Calu3 (cell line): ENCODE results near the gene RNU6-8. TPM values are rescaled to one million over a fixed set of nuclear protein-coding genes. Genes with fewer than 3 reads are reported as not detected.

ENCODE experiments used
- BruUV-seq: library from RNA; stranded (reverse); fragments of 400-500 nt; replicated peaks from 2 replicates; lab custom pipeline; 2021; lab: Mats Ljungman, UMichigan
- CTCF ChIA-PET: fragments of 300-600 bp; sonication (Branson Sonifier 250); formaldehyde crosslinking; loops from one replicate; lab custom pipeline; 2022; ENCODE audit warnings: antibody characterized with exemption; lab: Charles Lee
- DNase-seq: peaks from one replicate; pipeline ENCODE4 v3.0.0; 2022
- H3K27ac Mint-ChIP-seq: one replicate; pipeline ENCODE4 v1.8.0; 2022; ENCODE audit warnings: mixed read lengths; ENCODE audit not compliant: unreplicated experiment
- H3K27me3 Mint-ChIP-seq: one replicate; pipeline ENCODE4 v1.8.0; 2022; ENCODE audit warnings: mixed read lengths; ENCODE audit not compliant: unreplicated experiment
- H3K36me3 Mint-ChIP-seq: one replicate; pipeline ENCODE4 v1.8.0; 2022; ENCODE audit warnings: mild to moderate bottlenecking, moderate library complexity, mixed read lengths; ENCODE audit not compliant: insufficient read depth, unreplicated experiment
- H3K4me1 Mint-ChIP-seq: one replicate; pipeline ENCODE4 v1.8.0; 2022; ENCODE audit warnings: mild to moderate bottlenecking, low read depth, mixed read lengths; ENCODE audit not compliant: unreplicated experiment
- H3K4me3 Mint-ChIP-seq: one replicate; pipeline ENCODE4 v1.8.0; 2022; ENCODE audit warnings: mild to moderate bottlenecking, low read depth, moderate library complexity, mixed read lengths; ENCODE audit not compliant: unreplicated experiment
- H3K9me3 Mint-ChIP-seq: one replicate; pipeline ENCODE4 v1.8.0; 2022; ENCODE audit warnings: low read depth, mixed read lengths; ENCODE audit not compliant: unreplicated experiment
- CTCF ChIP-seq: fragments of 200-600 bp; IDR thresholded peaks from one replicate; pipeline ENCODE4 v1.8.0; 2022; ENCODE audit warnings: antibody characterized with exemption; ENCODE audit not compliant: unreplicated experiment
- intact Hi-C: fragments of 100-400 bp; cut with micrococcal nuclease; formaldehyde crosslinking; loops from one replicate; pipeline ENCODE4 v1.10.0; 2022; ENCODE audit not compliant: unreplicated experiment
- total RNA-seq: library from RNA; stranded (reverse); gene quantifications from 2 replicates; pipeline ENCODE4 v1.2.3, GENCODE V29; 2022

Gene RNU6-8
- total RNA-seq, 1 experiment from 2014 or later, result not detected

GRCh38 chr14:32190673-32191072 is 12.4 kb downstream of the RNU6-8 start:
- Mint-ChIP-seq H3K27ac (no peak overlapping the region), H3K27me3 (no peaks in the 10 kb centered on the region), H3K4me3 (no peak overlapping the region), H3K36me3 (no peaks in the 10 kb centered on the region), H3K4me1 (no peaks in the 10 kb centered on the region), H3K9me3 (no peaks in the 10 kb centered on the region)
- intact Hi-C loops, result no loop called here
- CTCF ChIA-PET, result no interaction called here
- TF ChIP-seq CTCF, result no peak
- no TSS peak for BruUV-seq
- DNase-seq, result no peak

- no peak for TF ChIP-seq CTCF
- no peaks in the 10 kb centered on the region for H3K27me3 Mint-ChIP-seq
- H3K4me1 Mint-ChIP-seq, result no peaks in the 10 kb centered on the region
- no peak overlapping the region for H3K27ac Mint-ChIP-seq
- H3K9me3 Mint-ChIP-seq, result no peaks in the 10 kb centered on the region
- CTCF ChIA-PET, result no interaction called here
- intact Hi-C loops, result no loop called here
- H3K4me3 Mint-ChIP-seq, result no peak overlapping the region
- H3K36me3 Mint-ChIP-seq, result no peaks in the 10 kb centered on the region
- DNase-seq, result no peak
- BruUV-seq, result no TSS peak
These were observed 13.3 kb downstream of the RNU6-8 start for GRCh38 chr14:32189811-32190210.

GRCh38 chr14:32186248-32186647 is 16.8 kb downstream of the RNU6-8 start:
- BruUV-seq, result no TSS peak
- Mint-ChIP-seq H3K27me3 (no peaks in the 10 kb centered on the region), H3K36me3 (no peaks in the 10 kb centered on the region), H3K4me3 (no peak overlapping the region), H3K27ac (no peak overlapping the region), H3K9me3 (no peaks in the 10 kb centered on the region), H3K4me1 (peaks cover 13% of the 10 kb centered on the region)
- CTCF ChIA-PET, result no interaction called here
- no peak for TF ChIP-seq CTCF
- intact Hi-C loops, result no loop called here
- no peak for DNase-seq

- no peak overlapping the region for H3K27ac Mint-ChIP-seq
- BruUV-seq, result no TSS peak
- intact Hi-C loops, result no loop called here
- H3K36me3 Mint-ChIP-seq, result no peaks in the 10 kb centered on the region
- DNase-seq, result no peak
- TF ChIP-seq CTCF, result no peak
- no peak overlapping the region for H3K4me3 Mint-ChIP-seq
- CTCF ChIA-PET, result no interaction called here
- peaks cover 13% of the 10 kb centered on the region for H3K4me1 Mint-ChIP-seq
- H3K9me3 Mint-ChIP-seq, result peaks cover 5% of the 10 kb centered on the region
- no peaks in the 10 kb centered on the region for H3K27me3 Mint-ChIP-seq
These were observed 18.0 kb downstream of the RNU6-8 start for GRCh38 chr14:32185097-32185496.
